ENCODE data around the gene H19. TPM values are rescaled to one million over a fixed set of nuclear protein-coding genes. Genes with fewer than 3 reads are reported as not detected.

The H19 gene
- polyA plus RNA-seq = not detected

DNA sequence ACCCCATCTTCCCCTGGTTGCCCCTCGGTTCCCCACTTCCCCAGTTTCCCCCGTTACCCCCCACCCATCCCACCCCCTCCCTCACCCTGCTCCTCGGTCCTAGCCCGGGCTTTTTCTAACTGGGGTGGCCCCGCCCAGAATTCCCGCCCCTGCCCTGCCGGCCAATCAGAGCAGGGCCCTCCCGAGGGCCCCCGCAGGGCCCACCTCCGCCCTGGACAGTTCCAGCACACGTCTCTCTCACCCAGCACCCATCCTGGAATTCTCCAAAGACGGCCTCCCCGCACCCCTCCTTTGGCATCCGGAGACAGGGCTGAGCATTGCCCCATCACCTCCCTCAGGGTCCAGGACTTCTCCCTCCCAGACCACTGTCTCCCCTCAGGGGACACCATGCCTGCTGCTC lies at the start of gene H19:
Gene H19 (minus strand): TSS at position 88 of the 400 bp plus-strand sequence.
- no peak for DNase-seq
- H3K4me1 Mint-ChIP-seq = no peaks in the 10 kb centered on the region
- H3K27me3 Mint-ChIP-seq (ENCODE audit: low read depth in 3 of 3) = no peaks in the 10 kb centered on the region
- no peak within 1 kb of the TSS for H3K4me3 Mint-ChIP-seq
- no peaks in the 10 kb centered on the region for H3K9me3 Mint-ChIP-seq
- no peak within 1 kb of the TSS for H3K27ac Mint-ChIP-seq
- H3K36me3 Mint-ChIP-seq = no peaks in the 10 kb centered on the region

DNA sequence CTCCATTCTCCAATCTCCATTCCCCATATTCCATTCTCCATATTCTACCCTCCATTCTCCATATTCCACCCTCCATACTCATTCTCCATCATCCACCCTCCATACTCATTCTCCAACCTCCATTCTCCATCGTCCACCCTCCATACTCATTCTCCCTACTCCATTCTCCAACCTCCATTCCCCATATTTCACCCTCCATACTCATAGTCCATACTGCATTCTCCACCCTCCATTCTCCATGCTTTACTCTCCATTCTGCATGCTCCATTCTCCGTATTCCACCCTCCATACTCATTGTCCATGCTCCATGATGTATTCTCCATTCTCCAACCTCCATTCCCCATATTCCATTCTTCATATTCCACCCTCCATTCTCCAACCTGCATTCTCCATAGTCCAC lies 44.3 kb upstream of the H19 start:
- Mint-ChIP-seq H3K4me1 (no peaks in the 10 kb centered on the region), H3K27ac (no peak overlapping the region), H3K9me3 (no peaks in the 10 kb centered on the region), H3K36me3 (no peaks in the 10 kb centered on the region), H3K4me3 (no peak overlapping the region), H3K27me3 (ENCODE audit: low read depth in 3 of 3) (no peaks in the 10 kb centered on the region)
- DNase-seq = no peak

DNA sequence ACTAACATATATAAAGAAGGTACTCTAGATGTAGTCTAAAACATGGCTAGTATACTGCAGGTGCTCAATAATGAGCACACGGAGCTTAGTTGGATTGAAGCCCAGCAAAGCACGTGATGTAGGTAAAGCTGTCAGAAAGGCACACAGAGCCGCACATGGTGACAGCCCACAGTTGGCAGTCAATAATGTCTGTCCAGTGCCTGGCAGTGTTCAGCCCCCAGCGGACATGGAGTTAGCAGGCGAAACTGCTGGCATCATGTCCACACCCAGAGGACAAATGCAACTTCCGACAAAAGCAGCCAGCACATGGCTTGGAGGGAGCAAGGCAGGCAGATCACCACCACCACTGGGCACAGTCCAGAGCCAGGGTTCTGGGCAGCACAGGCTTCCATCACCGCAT lies 43.5 kb upstream of the H19 start:
- no peak for DNase-seq
- H3K36me3 Mint-ChIP-seq = no peaks in the 10 kb centered on the region
- H3K4me3 Mint-ChIP-seq = no peak overlapping the region
- H3K27me3 Mint-ChIP-seq (ENCODE audit: low read depth in 3 of 3) = no peaks in the 10 kb centered on the region
- H3K27ac Mint-ChIP-seq = no peak overlapping the region
- H3K9me3 Mint-ChIP-seq = no peaks in the 10 kb centered on the region
- no peaks in the 10 kb centered on the region for H3K4me1 Mint-ChIP-seq

DNA sequence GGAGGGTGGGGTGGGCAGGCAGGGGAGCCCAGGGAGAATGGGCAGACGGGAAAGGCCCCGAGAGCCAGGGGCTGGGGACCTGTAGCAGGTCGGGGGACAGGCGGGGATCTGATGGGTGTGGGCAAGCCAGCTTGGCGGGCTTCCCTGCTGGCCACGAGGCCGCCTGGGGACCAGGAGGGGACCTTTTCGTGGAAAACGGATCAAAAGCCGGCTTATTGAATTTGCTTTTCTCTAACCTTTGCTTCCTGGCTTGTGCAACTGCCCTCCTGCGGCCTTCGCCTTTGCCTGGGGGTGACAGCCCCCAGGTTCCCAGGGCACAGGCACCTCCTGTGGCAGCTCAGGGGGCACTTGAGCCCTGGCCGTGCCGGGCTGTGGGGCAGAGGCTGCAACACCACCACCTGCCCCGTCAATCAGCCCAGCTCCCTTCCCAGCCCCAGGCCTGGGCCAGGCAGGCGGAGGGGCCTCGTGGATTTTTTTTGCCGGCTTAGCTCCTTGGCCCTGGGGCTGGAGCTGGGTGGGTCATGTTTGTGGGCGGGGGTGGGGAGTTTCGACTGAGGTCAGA lies 41.6 kb upstream of the H19 start:
- Mint-ChIP-seq H3K36me3 (no peaks in the 10 kb centered on the region), H3K4me3 (no peak overlapping the region), H3K4me1 (no peaks in the 10 kb centered on the region), H3K27me3 (ENCODE audit: low read depth in 3 of 3) (no peaks in the 10 kb centered on the region), H3K27ac (no peak overlapping the region), H3K9me3 (no peaks in the 10 kb centered on the region)
- DNase-seq = no peak

DNA sequence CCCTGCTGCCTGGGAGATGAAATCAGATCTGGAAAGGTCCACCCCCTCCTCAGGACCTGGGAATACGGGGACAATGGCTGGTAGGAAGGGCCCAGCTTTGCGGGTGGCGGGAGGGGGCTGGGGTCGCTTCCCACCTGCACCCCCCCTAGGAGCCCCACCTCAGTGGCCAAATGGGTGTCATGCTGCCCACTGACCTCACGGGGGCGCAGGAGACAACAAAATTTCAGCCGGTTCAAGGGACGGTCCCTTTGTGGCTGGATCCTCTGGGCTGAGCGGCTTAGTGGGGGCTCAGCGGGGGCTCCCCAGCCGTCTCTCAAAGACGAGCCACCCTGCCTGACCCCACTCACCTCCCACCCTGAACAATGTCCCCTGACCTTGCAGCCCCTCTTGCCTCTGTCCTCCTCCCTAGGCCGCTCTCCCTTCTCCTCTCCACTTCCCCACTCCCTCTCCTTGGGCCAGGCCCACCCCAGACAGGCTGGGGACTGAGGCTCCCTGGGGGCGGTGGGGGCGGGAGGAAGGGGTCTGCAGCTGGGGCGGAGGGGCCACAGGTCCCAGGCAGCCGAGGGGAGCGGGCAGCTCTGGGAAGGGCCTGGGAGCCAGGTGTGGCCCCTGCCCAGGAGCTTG lies 39.3 kb upstream of the H19 start:
- H3K4me3 Mint-ChIP-seq = no peak overlapping the region
- no peaks in the 10 kb centered on the region for H3K4me1 Mint-ChIP-seq
- no peaks in the 10 kb centered on the region for H3K27me3 Mint-ChIP-seq (ENCODE audit: low read depth in 3 of 3)
- H3K36me3 Mint-ChIP-seq = no peaks in the 10 kb centered on the region
- H3K27ac Mint-ChIP-seq = no peak overlapping the region
- no peak for DNase-seq
- H3K9me3 Mint-ChIP-seq = no peaks in the 10 kb centered on the region

DNA sequence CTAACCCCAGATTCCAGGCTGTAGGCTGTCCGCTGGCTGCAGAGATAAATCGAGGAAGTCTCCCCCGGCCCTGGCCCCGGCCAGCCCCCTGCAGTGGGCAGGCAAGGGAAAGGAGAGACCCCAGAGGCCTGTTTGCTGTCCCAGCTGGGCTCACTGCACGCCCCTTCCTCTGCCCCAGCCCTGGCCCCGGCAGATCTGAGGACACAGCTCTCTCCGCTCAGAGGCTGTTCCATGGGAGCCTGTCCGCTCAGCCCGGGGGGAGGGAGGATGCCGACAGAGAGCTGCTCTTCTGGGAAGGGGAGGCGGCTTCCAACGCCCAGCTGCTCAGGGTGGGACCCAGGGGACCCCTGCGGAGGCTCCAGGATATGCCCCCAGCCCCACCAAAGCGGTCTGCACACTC lies 37.7 kb upstream of the H19 start:
- Mint-ChIP-seq H3K36me3 (no peaks in the 10 kb centered on the region), H3K27me3 (ENCODE audit: low read depth in 3 of 3) (no peaks in the 10 kb centered on the region), H3K9me3 (no peaks in the 10 kb centered on the region), H3K27ac (no peak overlapping the region), H3K4me3 (no peak overlapping the region), H3K4me1 (no peaks in the 10 kb centered on the region)
- no peak for DNase-seq

DNA sequence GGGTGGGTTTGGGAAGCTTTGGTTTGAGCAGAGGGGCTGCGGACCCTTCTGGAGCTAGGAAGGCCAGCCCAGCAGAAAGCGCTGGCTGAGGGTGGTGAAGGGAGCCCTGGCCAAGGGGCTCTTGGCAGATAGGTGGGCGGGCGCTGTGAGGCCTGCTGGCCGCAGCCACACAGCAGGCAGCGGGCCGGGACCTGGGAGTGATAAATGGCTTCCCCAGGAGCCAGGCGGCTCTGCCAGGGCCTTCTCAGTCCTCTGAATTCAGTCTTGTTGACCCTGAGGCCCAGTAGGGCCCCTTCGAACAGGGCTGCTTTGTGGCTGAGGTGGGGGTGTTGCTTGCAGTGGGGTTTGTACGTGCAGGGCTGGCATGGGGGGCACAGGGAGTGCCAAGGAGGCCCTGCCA lies 33.4 kb upstream of the H19 start:
- Mint-ChIP-seq H3K36me3 (no peaks in the 10 kb centered on the region), H3K27ac (no peak overlapping the region)
- no peak for DNase-seq

DNA sequence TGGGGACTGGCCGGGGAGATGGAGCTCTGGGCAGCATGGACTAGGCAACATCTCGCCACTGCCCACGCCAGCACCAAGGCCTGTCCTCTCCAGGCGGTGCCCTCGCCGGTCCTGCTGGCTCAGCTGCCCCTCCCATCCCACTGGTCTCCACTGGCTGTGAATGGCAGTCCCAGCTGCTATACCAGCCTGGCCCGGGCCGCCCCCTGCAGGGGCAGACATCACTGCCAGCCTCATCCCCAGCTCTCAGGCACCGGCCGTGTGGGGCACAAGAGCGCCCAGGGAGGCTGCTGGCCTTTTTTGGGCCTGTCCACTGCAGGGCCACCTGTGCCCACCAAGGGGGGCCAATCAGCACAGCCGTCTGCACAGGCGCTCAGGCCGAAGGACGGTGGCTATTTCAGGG lies 30.1 kb upstream of the H19 start:
- Mint-ChIP-seq H3K9me3 (no peaks in the 10 kb centered on the region), H3K27ac (no peak overlapping the region), H3K4me1 (no peaks in the 10 kb centered on the region), H3K36me3 (no peaks in the 10 kb centered on the region), H3K4me3 (no peak overlapping the region), H3K27me3 (ENCODE audit: low read depth in 3 of 3) (no peaks in the 10 kb centered on the region)
- DNase-seq = no peak

More for the DNA sequence above, 33.4 kb upstream of the H19 start:
- Mint-ChIP-seq H3K9me3 (no peaks in the 10 kb centered on the region), H3K27me3 (ENCODE audit: low read depth in 3 of 3) (no peaks in the 10 kb centered on the region), H3K4me1 (no peaks in the 10 kb centered on the region), H3K4me3 (no peak overlapping the region)

DNA sequence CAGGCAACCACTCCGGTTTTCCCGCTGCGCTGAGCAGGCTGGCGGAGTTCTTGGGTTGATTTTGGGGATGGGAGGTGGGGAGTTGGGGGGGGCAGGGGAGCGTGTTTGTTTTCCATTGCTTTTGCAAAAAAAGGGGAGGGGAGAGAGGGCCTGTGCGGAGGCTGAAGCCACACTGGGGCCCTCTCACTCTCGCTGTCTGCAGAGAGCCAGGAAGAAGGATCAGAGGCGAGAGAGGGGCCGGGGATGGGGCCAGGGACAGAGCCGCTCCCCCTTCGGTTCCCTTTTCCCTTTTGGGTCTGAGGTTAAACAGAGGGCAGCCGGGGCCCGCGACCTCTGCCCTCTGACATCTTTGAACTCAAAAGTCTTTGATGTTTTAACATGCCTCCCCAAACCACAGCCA lies 17.4 kb upstream of the H19 start:
- no peak for DNase-seq
- H3K9me3 Mint-ChIP-seq = no peaks in the 10 kb centered on the region
- no peak overlapping the region for H3K4me3 Mint-ChIP-seq
- no peaks in the 10 kb centered on the region for H3K36me3 Mint-ChIP-seq
- H3K27me3 Mint-ChIP-seq (ENCODE audit: low read depth in 3 of 3) = no peaks in the 10 kb centered on the region
- H3K27ac Mint-ChIP-seq = no peak overlapping the region
- no peaks in the 10 kb centered on the region for H3K4me1 Mint-ChIP-seq

DNA sequence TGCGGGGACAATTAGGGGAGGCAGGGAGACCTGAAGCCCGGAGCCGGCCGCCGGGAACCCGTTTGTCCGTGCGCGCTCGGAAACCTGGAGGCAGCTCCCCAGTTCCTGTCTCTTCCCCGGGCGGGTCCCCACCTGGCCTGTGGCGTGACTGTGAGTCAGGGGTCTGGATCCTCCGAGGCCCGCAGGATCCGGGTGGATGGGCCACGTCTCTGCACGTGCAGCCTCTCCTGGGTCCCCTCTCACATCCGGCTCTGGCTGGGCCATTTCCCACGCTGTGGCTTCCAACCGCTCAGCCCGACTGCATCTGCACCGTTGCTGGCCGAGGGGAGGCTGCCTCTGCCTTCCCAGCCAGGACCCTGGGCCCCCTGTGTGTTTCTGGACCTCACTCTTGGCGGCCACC lies 14.8 kb upstream of the H19 start:
- no peak for DNase-seq
- Mint-ChIP-seq H3K4me1 (no peaks in the 10 kb centered on the region), H3K27ac (no peak overlapping the region), H3K4me3 (no peak overlapping the region), H3K9me3 (no peaks in the 10 kb centered on the region), H3K36me3 (no peaks in the 10 kb centered on the region), H3K27me3 (ENCODE audit: low read depth in 3 of 3) (no peaks in the 10 kb centered on the region)

DNA sequence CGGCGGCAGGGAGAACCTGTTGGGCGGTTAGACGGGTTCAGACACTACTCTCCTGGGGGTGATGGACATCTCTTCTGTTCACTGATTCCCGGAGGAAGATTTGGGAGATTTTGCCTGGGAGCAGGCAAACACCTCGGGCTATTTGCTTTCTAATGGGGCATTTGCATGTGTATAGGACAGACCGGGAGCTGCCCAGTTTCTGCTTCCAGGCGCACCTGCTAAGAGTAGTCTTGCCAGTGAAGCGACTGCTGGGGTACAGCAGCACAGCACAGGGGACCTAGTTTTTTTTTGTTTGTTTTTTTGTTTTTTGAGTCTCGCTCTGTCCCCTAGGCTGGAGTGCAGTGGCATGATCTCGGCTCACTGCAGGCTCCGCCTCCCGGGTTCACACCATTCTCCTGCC lies 6.8 kb upstream of the H19 start:
- no peak overlapping the region for H3K27ac Mint-ChIP-seq
- DNase-seq = no peak
- H3K9me3 Mint-ChIP-seq = no peaks in the 10 kb centered on the region
- no peaks in the 10 kb centered on the region for H3K27me3 Mint-ChIP-seq (ENCODE audit: low read depth in 3 of 3)
- no peak overlapping the region for H3K4me3 Mint-ChIP-seq
- no peaks in the 10 kb centered on the region for H3K36me3 Mint-ChIP-seq
- H3K4me1 Mint-ChIP-seq = no peaks in the 10 kb centered on the region

DNA sequence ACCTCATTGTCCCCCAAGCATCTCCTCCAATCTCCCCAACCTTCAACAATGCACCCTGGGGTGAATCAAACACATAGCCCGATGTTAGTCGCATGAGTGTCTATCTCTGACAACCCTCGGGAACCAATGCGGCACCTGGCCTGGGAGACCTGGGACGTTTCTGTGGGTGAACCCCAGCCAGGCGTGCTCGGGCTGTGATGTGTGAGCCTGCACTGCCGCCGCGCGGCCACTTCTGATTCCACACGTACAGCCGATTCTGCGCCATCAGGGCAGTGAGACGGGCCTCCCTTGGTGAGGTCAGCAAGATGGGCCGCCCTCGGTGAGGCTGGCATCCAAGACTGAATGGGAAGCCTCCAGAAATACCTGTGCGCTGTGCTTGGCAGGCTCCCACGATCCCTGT lies 5.2 kb upstream of the H19 start:
- Mint-ChIP-seq H3K9me3 (no peaks in the 10 kb centered on the region), H3K27ac (no peak overlapping the region), H3K4me3 (no peak overlapping the region), H3K36me3 (no peaks in the 10 kb centered on the region), H3K4me1 (no peaks in the 10 kb centered on the region), H3K27me3 (ENCODE audit: low read depth in 3 of 3) (no peaks in the 10 kb centered on the region)
- no peak for DNase-seq

DNA sequence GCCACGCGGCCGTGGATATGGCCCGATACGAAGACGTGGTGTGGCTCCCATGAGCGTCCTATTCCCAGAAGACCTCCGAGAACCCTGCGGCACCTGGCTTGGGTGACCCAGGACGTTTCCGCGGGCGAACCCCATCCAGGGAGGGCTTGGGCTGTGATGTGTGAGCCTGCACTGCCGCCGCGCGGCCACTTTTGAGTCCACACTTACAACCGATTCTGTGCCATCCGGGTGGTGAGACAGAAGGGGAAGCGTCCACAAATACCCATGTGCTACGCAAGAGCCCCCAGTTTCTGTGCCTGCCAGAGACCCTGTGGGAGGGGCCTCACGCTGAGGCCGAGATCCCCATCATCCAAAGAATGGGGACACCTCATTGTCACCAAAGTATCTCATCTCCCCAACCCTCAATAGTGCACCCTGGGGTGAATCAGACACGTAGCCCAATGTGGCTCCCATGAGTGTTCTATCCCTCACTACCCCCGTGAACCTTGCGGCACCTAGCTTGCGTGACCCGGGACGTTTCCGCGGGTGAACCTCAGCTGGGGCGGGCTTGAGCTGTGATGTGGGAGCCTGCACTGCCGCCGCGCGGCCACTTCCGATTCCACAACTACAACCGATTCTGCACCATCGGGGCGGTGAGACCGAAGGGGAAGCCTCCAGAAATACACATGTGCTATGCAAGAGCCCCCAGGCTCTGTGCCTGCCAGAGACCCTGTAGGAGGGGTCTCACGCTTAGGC lies 4.6 kb upstream of the H19 start:
- H3K36me3 Mint-ChIP-seq = no peaks in the 10 kb centered on the region
- no peak overlapping the region for H3K27ac Mint-ChIP-seq
- no peak overlapping the region for H3K4me3 Mint-ChIP-seq
- H3K9me3 Mint-ChIP-seq = no peaks in the 10 kb centered on the region
- no peaks in the 10 kb centered on the region for H3K4me1 Mint-ChIP-seq
- H3K27me3 Mint-ChIP-seq (ENCODE audit: low read depth in 3 of 3) = no peaks in the 10 kb centered on the region
- no peak for DNase-seq

DNA sequence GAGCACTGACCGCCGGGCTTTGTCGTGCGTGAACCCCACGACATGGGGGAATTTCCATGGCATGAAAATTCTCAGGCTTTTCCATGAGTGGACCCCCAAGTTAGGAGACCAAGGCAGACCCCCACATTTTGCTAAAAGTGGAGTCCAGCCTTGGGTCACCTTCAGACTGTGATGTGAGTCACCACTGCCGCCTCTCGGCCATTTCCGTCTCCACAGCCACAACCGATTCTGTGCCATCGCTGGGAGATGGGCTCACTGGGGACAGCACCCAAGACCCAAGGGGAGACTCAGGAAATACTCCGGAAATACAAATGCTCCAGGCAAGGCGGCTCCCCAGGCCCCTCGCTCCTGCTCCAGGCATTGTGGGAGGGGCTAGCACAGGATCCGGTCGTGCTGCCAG lies 1.2 kb upstream of the H19 start:
- no peaks in the 10 kb centered on the region for H3K36me3 Mint-ChIP-seq
- no peaks in the 10 kb centered on the region for H3K27me3 Mint-ChIP-seq (ENCODE audit: low read depth in 3 of 3)
- H3K4me1 Mint-ChIP-seq = no peaks in the 10 kb centered on the region
- no peak overlapping the region for H3K27ac Mint-ChIP-seq
- no peak overlapping the region for H3K4me3 Mint-ChIP-seq
- no peaks in the 10 kb centered on the region for H3K9me3 Mint-ChIP-seq
- no peak for DNase-seq

DNA sequence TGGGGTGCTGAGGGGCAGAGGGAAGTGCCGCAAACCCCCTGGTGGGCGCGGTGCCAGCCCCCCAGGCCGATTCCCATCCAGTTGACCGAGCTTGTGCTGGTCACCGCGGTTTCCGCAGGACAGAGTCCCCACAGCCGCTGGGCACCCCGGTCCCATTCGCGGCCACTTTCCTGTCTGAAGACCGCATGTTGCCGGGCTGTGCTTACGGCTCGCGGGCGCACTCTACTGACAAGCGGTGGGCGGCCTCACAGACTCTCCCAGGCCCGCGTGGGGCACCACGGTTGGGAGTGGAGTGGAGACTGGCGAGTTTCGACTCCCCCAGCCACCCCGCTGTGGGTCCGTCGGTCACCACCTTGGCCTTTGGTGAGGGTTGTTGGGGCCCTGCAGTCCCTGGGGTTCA lies 648 bp upstream of the H19 start:
- Mint-ChIP-seq H3K9me3 (no peaks in the 10 kb centered on the region), H3K27ac (no peak overlapping the region), H3K4me1 (no peaks in the 10 kb centered on the region), H3K36me3 (no peaks in the 10 kb centered on the region), H3K27me3 (ENCODE audit: low read depth in 3 of 3) (no peaks in the 10 kb centered on the region), H3K4me3 (no peak overlapping the region)
- no peak for DNase-seq

Measured in immature natural killer cell (primary cell).